ENCODE results near the gene CKMT2.

GRCh38 chr5:81188962-81189361, 44.2 kb upstream of the CKMT2 start:
- no peak for TF ChIP-seq POLR2AphosphoS5 (IDR thresholded peaks at IDR 0.05; ENCODE audit: low read depth, low read length)
- TF ChIP-seq, protein P1, sequence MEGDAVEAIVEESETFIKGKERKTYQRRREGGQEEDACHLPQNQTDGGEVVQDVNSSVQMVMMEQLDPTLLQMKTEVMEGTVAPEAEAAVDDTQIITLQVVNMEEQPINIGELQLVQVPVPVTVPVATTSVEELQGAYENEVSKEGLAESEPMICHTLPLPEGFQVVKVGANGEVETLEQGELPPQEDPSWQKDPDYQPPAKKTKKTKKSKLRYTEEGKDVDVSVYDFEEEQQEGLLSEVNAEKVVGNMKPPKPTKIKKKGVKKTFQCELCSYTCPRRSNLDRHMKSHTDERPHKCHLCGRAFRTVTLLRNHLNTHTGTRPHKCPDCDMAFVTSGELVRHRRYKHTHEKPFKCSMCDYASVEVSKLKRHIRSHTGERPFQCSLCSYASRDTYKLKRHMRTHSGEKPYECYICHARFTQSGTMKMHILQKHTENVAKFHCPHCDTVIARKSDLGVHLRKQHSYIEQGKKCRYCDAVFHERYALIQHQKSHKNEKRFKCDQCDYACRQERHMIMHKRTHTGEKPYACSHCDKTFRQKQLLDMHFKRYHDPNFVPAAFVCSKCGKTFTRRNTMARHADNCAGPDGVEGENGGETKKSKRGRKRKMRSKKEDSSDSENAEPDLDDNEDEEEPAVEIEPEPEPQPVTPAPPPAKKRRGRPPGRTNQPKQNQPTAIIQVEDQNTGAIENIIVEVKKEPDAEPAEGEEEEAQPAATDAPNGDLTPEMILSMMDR (IDR thresholded peaks at IDR 0.05) = no peak
